WTC11 (cell line): Measurements from ENCODE around the gene H1-8. TPM values are rescaled to one million over a fixed set of nuclear protein-coding genes. Genes with fewer than 3 reads are reported as not detected.

Experiments used
- ATAC-seq: fragments of 200-7000 bp; cut with Tn5 transposase; 2 replicates; pipeline ENCODE4 v1.10.0; 2021; ENCODE audit warnings: mild to moderate bottlenecking, moderate library complexity
- CTCF ChIA-PET: fragments of 300-600 bp; sonication (Branson Sonifier 250); formaldehyde crosslinking; loops from one replicate; lab custom pipeline; 2021; ENCODE audit warnings: antibody characterized with exemption; lab: Charles Lee
- POLR2A ChIA-PET: fragments of 350-600 bp; sonication (Branson Sonifier 250); formaldehyde crosslinking; loops from one replicate; lab custom pipeline; 2021; ENCODE audit warnings: antibody characterized with exemption; lab: Charles Lee
- DNase-seq: peaks from one replicate; pipeline ENCODE4 v3.0.0; 2021; ENCODE audit warnings: low spot score
- H3K27ac Mint-ChIP-seq: 2 replicates; pipeline ENCODE4 v1.8.0; 2021; ENCODE audit warnings: mixed read lengths
- H3K27me3 Mint-ChIP-seq: 2 replicates; pipeline ENCODE4 v1.8.0; 2021; ENCODE audit warnings: low read depth, mild to moderate bottlenecking, moderate library complexity, mixed read lengths
- H3K36me3 Mint-ChIP-seq: 2 replicates; pipeline ENCODE4 v1.8.0; 2021; ENCODE audit warnings: mixed read lengths
- H3K4me1 Mint-ChIP-seq: 2 replicates; pipeline ENCODE4 v1.8.0; 2022; ENCODE audit warnings: mixed read lengths
- H3K4me3 Mint-ChIP-seq: 2 replicates; pipeline ENCODE4 v1.8.0; 2021; ENCODE audit warnings: mild to moderate bottlenecking, moderate library complexity, mixed read lengths
- H3K9me3 Mint-ChIP-seq: 2 replicates; pipeline ENCODE4 v1.8.0; 2021; ENCODE audit warnings: mixed read lengths
- GRHL2 ChIP-seq: fragments of 250-450 bp; sonication (Bioruptor Pico); IDR thresholded peaks from 2 replicates; pipeline ENCODE4 v1.8.0; 2022; ENCODE audit warnings: mild to moderate bottlenecking, moderate library complexity; ENCODE audit not compliant: insufficient replicate concordance, severe bottlenecking
- IRF2 ChIP-seq: sonication (generic); formaldehyde crosslinking; IDR thresholded peaks from 2 replicates; pipeline ENCODE4 v1.8.0; 2022; ENCODE audit warnings: low read depth, missing genetic modification reagents, borderline replicate concordance
- NR3C1 ChIP-seq: sonication (generic); formaldehyde crosslinking; conservative IDR thresholded peaks from 2 replicates; pipeline ENCODE4 v1.8.1; 2023; ENCODE audit warnings: low read depth, mild to moderate bottlenecking, missing genetic modification reagents
- ZNF219 ChIP-seq: sonication (generic); formaldehyde crosslinking; IDR thresholded peaks from 2 replicates; pipeline ENCODE4 v1.8.0; 2023; ENCODE audit warnings: missing genetic modification reagents, mild to moderate bottlenecking, borderline replicate concordance
- ZNF232 ChIP-seq: sonication (generic); formaldehyde crosslinking; IDR thresholded peaks from 2 replicates; pipeline ENCODE4 v1.8.0; 2022; ENCODE audit warnings: mild to moderate bottlenecking, missing genetic modification reagents
- ZNF671 ChIP-seq: fragments of 250-450 bp; sonication (Bioruptor Pico); IDR thresholded peaks from 2 replicates; pipeline ENCODE4 v1.8.0; 2021; ENCODE audit warnings: mild to moderate bottlenecking
- total RNA-seq: library from RNA; stranded (reverse); gene quantifications from 3 replicates; pipeline ENCODE4 v1.2.3, GENCODE V29; 2021
- TF ChIP-seq, protein P1 (sequence below): sonication (generic); formaldehyde crosslinking; conservative IDR thresholded peaks from 2 replicates; pipeline ENCODE4 v1.8.1; 2022; ENCODE audit warnings: mild to moderate bottlenecking, missing genetic modification reagents
- TF ChIP-seq, protein P2 (sequence below): sonication (generic); formaldehyde crosslinking; IDR thresholded peaks from 2 replicates; pipeline ENCODE4 v1.8.1; 2023; ENCODE audit warnings: mild to moderate bottlenecking, missing genetic modification reagents, moderate library complexity
- TF ChIP-seq, protein P3 (sequence below): sonication (generic); formaldehyde crosslinking; IDR thresholded peaks from 2 replicates; pipeline ENCODE4 v1.8.0; 2022; ENCODE audit warnings: mild to moderate bottlenecking, missing genetic modification reagents
- TF ChIP-seq, protein P4 (sequence below): fragments of 250-450 bp; sonication (Bioruptor Pico); IDR thresholded peaks from 2 replicates; pipeline ENCODE4 v2.1.2; 2022; ENCODE audit warnings: mild to moderate bottlenecking, moderate library complexity
- TF ChIP-seq, protein P5 (sequence below): fragments of 250-450 bp; sonication (Bioruptor Pico); IDR thresholded peaks from 2 replicates; pipeline ENCODE4 v1.9.0; 2021; ENCODE audit warnings: mild to moderate bottlenecking, borderline replicate concordance
- TF ChIP-seq, protein P6 (sequence below): fragments of 250-450 bp; sonication (Bioruptor Pico); conservative IDR thresholded peaks from 2 replicates; pipeline ENCODE4 v1.9.0; 2021; ENCODE audit warnings: mild to moderate bottlenecking
- TF ChIP-seq, protein P7 (sequence below): fragments of 250-450 bp; sonication (Bioruptor Pico); IDR thresholded peaks from 2 replicates; pipeline ENCODE4 v1.9.0; 2021; ENCODE audit warnings: mild to moderate bottlenecking

H1-8 gene
- total RNA-seq, 1 experiment from 2014 or later, result not detected

DNA sequence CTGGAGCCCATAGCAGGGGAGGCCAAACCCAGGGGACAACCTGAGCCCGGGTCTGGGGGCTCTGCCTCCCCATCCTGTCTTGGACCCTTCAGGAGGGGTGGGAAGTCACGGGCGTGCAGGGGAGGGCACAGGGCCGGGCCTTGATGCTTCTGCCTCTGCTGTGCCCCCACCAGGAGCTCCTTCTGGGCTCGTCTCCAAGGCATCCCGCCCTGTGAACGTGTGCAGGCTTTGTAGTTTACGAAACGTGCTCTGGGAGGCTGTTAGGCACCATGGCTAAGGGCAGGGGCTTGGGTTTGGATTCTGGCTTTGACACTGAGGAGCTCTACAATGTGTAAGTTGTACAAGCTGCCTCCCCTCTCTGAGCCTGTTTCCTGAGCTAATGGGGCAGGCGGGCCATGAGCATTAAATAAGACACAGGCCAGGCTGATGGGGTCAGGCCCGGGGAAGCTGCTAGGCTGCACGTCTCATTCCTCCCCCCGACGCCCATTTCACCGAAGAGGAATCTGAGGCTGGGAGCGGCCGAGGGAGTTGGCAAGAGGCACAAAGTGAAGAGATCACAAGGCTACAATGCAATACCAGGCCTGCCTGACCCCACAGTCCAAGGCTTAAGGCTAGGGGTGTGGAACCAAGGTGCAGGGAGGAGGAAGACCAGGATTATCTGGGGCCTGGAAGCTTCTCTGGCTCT is 43.9 kb downstream of the H1-8 start (continued):
- no peak for TF ChIP-seq IRF2 (CRISPR knock-in tag)
- TF ChIP-seq, protein P1, sequence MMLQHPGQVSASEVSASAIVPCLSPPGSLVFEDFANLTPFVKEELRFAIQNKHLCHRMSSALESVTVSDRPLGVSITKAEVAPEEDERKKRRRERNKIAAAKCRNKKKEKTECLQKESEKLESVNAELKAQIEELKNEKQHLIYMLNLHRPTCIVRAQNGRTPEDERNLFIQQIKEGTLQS (CRISPR knock-in tag), result no peak
- no peak for TF ChIP-seq NR3C1 (CRISPR knock-in tag)
- TF ChIP-seq ZNF671 (CRISPR knock-in tag), result no peak
- TF ChIP-seq ZNF219 (CRISPR knock-in tag), result no peak

DNA sequence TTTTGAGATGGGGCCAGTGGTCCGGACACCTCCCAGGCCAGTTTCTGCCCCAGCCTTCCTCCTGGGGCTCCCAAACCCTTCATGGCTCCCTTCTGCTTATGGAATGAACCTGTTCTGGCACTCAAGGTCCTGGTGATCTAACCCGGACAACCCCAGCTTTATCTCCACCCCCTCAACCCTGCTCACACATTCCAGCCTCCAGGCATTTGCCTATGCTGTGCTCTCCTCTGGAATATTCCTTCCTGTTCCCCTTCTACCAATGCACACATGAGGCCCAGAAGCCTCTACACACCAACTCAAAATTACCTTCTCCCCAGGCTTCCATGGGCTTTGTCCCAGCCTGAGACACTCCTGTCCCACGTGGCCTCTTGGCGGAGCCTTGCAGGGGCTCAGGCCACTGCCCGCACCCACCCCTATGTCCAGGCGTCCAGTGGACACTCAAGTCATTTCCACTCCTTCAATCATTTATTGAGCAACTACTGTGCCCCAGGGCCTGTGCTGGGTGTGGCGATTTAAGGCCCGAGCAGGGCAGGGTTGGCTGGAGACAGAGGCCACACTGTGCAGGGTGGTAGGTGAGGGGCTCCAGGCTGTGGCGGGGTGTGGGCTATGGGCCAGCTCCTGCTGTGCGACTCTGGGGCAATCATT is 44.7 kb downstream of the H1-8 start:
- POLR2A ChIA-PET, result no interaction called here
- DNase-seq (no peak), ATAC-seq (no peak)
- Mint-ChIP-seq H3K4me3 (no peak overlapping the region), H3K4me1 (peaks cover 24% of the 10 kb centered on the region), H3K9me3 (no peaks in the 10 kb centered on the region)
- TF ChIP-seq, protein P2, sequence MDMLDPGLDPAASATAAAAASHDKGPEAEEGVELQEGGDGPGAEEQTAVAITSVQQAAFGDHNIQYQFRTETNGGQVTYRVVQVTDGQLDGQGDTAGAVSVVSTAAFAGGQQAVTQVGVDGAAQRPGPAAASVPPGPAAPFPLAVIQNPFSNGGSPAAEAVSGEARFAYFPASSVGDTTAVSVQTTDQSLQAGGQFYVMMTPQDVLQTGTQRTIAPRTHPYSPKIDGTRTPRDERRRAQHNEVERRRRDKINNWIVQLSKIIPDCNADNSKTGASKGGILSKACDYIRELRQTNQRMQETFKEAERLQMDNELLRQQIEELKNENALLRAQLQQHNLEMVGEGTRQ, result no peak
- TF ChIP-seq, protein P3, sequence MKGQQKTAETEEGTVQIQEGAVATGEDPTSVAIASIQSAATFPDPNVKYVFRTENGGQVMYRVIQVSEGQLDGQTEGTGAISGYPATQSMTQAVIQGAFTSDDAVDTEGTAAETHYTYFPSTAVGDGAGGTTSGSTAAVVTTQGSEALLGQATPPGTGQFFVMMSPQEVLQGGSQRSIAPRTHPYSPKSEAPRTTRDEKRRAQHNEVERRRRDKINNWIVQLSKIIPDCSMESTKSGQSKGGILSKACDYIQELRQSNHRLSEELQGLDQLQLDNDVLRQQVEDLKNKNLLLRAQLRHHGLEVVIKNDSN (CRISPR knock-in tag), result no peak
- TF ChIP-seq, protein P4, sequence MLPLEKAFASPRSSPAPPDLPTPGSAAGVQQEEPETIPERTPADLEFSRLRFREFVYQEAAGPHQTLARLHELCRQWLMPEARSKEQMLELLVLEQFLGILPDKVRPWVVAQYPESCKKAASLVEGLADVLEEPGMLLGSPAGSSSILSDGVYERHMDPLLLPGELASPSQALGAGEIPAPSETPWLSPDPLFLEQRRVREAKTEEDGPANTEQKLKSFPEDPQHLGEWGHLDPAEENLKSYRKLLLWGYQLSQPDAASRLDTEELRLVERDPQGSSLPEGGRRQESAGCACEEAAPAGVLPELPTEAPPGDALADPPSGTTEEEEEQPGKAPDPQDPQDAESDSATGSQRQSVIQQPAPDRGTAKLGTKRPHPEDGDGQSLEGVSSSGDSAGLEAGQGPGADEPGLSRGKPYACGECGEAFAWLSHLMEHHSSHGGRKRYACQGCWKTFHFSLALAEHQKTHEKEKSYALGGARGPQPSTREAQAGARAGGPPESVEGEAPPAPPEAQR (CRISPR knock-in tag), result no peak
- TF ChIP-seq ZNF219 (CRISPR knock-in tag), result no peak
- TF ChIP-seq, protein P5, sequence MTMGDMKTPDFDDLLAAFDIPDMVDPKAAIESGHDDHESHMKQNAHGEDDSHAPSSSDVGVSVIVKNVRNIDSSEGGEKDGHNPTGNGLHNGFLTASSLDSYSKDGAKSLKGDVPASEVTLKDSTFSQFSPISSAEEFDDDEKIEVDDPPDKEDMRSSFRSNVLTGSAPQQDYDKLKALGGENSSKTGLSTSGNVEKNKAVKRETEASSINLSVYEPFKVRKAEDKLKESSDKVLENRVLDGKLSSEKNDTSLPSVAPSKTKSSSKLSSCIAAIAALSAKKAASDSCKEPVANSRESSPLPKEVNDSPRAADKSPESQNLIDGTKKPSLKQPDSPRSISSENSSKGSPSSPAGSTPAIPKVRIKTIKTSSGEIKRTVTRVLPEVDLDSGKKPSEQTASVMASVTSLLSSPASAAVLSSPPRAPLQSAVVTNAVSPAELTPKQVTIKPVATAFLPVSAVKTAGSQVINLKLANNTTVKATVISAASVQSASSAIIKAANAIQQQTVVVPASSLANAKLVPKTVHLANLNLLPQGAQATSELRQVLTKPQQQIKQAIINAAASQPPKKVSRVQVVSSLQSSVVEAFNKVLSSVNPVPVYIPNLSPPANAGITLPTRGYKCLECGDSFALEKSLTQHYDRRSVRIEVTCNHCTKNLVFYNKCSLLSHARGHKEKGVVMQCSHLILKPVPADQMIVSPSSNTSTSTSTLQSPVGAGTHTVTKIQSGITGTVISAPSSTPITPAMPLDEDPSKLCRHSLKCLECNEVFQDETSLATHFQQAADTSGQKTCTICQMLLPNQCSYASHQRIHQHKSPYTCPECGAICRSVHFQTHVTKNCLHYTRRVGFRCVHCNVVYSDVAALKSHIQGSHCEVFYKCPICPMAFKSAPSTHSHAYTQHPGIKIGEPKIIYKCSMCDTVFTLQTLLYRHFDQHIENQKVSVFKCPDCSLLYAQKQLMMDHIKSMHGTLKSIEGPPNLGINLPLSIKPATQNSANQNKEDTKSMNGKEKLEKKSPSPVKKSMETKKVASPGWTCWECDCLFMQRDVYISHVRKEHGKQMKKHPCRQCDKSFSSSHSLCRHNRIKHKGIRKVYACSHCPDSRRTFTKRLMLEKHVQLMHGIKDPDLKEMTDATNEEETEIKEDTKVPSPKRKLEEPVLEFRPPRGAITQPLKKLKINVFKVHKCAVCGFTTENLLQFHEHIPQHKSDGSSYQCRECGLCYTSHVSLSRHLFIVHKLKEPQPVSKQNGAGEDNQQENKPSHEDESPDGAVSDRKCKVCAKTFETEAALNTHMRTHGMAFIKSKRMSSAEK, result no peak
- TF ChIP-seq, protein P6, sequence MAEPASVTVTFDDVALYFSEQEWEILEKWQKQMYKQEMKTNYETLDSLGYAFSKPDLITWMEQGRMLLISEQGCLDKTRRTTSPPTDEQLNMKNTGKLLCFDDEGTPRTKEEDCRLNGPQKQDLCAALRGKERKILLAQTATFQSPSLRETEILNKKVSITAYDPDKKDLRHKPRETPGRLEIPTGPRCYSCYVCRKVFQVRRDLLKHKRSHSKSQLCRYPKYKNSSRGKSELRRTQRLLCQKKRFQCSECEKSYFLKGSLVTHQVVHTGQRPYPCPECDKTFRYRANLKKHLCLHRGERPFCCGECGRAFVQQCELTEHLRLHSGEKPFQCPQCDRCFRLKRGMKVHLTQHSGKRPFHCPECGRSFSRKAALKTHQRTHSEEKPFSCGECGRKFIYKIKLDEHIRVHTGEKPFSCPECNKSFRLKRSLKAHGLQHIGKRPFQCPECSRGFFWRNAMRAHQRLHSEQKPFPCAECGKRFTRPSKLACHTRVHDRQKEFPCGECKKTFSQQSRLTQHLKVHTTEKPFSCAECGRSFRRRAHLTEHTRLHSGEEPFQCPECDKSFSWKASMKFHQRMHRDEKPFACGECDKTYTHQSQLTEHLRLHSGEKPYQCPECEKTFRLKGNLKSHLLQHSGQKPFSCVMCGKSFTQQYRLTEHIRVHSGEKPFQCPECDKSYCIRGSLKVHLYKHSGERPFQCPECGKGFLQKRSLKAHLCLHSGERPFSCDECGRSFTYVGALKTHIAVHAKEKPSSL (CRISPR knock-in tag), result no peak
- TF ChIP-seq, protein P7, sequence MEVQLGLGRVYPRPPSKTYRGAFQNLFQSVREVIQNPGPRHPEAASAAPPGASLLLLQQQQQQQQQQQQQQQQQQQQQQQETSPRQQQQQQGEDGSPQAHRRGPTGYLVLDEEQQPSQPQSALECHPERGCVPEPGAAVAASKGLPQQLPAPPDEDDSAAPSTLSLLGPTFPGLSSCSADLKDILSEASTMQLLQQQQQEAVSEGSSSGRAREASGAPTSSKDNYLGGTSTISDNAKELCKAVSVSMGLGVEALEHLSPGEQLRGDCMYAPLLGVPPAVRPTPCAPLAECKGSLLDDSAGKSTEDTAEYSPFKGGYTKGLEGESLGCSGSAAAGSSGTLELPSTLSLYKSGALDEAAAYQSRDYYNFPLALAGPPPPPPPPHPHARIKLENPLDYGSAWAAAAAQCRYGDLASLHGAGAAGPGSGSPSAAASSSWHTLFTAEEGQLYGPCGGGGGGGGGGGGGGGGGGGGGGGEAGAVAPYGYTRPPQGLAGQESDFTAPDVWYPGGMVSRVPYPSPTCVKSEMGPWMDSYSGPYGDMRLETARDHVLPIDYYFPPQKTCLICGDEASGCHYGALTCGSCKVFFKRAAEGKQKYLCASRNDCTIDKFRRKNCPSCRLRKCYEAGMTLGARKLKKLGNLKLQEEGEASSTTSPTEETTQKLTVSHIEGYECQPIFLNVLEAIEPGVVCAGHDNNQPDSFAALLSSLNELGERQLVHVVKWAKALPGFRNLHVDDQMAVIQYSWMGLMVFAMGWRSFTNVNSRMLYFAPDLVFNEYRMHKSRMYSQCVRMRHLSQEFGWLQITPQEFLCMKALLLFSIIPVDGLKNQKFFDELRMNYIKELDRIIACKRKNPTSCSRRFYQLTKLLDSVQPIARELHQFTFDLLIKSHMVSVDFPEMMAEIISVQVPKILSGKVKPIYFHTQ (CRISPR knock-in tag), result no peak
- no peak for TF ChIP-seq GRHL2 (CRISPR knock-in tag)
- TF ChIP-seq ZNF232 (CRISPR knock-in tag), result no peak
- TF ChIP-seq, all 79 proteins: peak for 0
- Mint-ChIP-seq H3K27ac (no peak overlapping the region; the same call in 1 of the 2 replicates), H3K36me3 (no peaks in the 10 kb centered on the region), H3K27me3 (no peaks in the 10 kb centered on the region)
- CTCF ChIA-PET, result interaction anchor here (1.4 kb wide), 1 partner anchor 98 kb away, joined by 8 read pairs; no protein-coding TSS in a partner anchor
